Measurements from ENCODE around the gene MGMT.

The MGMT gene

GRCh38 chr10:129589546-129589945 lies 122.5 kb downstream of the MGMT start:
- POLR2A ChIA-PET = no interaction called here
- CTCF ChIA-PET = no interaction called here
- no peak for DNase-seq (ENCODE audit: extremely low spot score)
- TF ChIP-seq CTCF (IDR thresholded peaks at IDR 0.05; ENCODE audit: control extremely low read depth, extremely low read depth, low read depth, missing control alignments) = no peak

- DNase-seq (ENCODE audit: extremely low spot score) = no peak
- ChIA-PET CTCF (interaction anchor here (1.2 to 1.5 kb wide), 2 partner anchors 9 to 55 kb away, joined by 4 read pairs; no protein-coding TSS in a partner anchor), POLR2A (no interaction called here)
- no peak for TF ChIP-seq CTCF (IDR thresholded peaks at IDR 0.05; ENCODE audit: control extremely low read depth, extremely low read depth, low read depth, missing control alignments)
Observed at GRCh38 chr10:129593953-129594352, 126.9 kb downstream of the MGMT start.

GRCh38 chr10:129594811-129595210 lies 127.8 kb downstream of the MGMT start:
- no peak for DNase-seq (ENCODE audit: extremely low spot score)
- CTCF ChIA-PET = interaction anchor here (0.5 to 1.2 kb wide), 2 partner anchors 54 to 76 kb away, joined by 3 to 4 read pairs; no protein-coding TSS in a partner anchor
- POLR2A ChIA-PET = no interaction called here
- no peak for TF ChIP-seq CTCF (IDR thresholded peaks at IDR 0.05; ENCODE audit: control extremely low read depth, extremely low read depth, low read depth, missing control alignments)

- DNase-seq (ENCODE audit: extremely low spot score) = no peak
- ChIA-PET POLR2A (no interaction called here), CTCF (no interaction called here)
- no peak for TF ChIP-seq CTCF (IDR thresholded peaks at IDR 0.05; ENCODE audit: control extremely low read depth, extremely low read depth, low read depth, missing control alignments)
Observed at GRCh38 chr10:129598413-129598812, 131.4 kb downstream of the MGMT start.

GRCh38 chr10:129599160-129599559 lies 132.1 kb downstream of the MGMT start:
- POLR2A ChIA-PET = no interaction called here
- CTCF ChIA-PET = interaction anchor here (0.9 kb wide), 1 partner anchor 10 kb away, joined by 3 read pairs; no protein-coding TSS in a partner anchor
- no peak for TF ChIP-seq CTCF (IDR thresholded peaks at IDR 0.05; ENCODE audit: control extremely low read depth, extremely low read depth, low read depth, missing control alignments)
- no peak for DNase-seq (ENCODE audit: extremely low spot score)

GRCh38 chr10:129601737-129602136 lies 134.7 kb downstream of the MGMT start:
- ChIA-PET POLR2A (no interaction called here), CTCF (interaction anchor here (1.8 kb wide), 1 partner anchor 8 kb away, joined by 4 read pairs; no protein-coding TSS in a partner anchor)
- no peak for TF ChIP-seq CTCF (IDR thresholded peaks at IDR 0.05; ENCODE audit: control extremely low read depth, extremely low read depth, low read depth, missing control alignments)
- DNase-seq (ENCODE audit: extremely low spot score) = peak; percentile 48

All from GM10248 (cell line).